Measurements from ENCODE around the gene TBC1D4.
"Not testable (repeated sequence)": the region's sequence is repeated elsewhere in the genome, so short reads cannot be mapped to it uniquely, and the experiment has no call there.

The TBC1D4 gene

GRCh38 chr13:75285310-75285709 is 196.7 kb downstream of the TBC1D4 start:
- DNase-seq (ENCODE audit: low read depth, low spot score) = no peak

DNA sequence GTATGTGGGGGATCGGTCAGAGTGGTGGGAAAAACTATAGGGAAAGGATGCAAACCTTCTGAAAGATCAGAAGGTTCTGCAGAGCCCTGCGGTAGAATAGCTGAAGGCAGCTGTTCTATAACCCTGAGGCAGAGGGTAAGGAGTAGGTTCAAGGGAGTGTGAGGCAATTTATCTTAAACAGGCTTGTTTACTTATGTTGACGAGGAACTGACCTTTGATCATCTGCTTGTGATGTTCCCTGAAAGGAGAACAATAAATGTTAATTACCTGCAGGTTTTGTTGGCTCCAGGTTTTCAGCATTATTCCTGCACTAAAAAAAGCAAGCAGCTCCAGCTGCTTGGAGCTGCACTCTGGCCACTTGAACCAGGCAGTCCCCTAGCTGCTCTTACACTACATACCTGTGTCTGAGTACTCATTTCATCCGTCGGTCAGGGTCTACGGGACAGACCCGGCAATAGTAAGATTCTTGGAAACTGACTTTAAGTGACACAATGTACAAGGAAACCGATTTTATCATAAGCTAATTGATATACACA is 202.1 kb downstream of the TBC1D4 start:
- DNase-seq (ENCODE audit: low read depth, low spot score) = no peak

DNA sequence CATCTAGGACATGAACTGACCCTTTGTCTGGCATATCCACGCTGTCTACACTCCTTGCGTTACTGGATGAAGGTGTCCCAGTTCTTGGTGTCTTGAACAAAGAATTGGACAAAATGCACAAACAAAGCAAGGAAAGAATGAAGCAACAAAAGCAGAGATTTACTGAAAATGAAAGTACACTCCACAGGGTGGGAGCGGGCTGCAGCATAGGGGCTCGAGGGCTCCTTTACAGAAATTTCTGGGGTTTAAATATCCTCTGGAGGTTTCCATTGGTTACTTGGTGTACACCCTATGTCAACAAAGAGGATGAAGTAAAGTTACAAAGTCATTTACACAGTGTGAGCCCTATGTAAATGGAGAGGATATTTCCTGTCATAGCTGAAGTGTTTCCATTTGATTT is 208.3 kb downstream of the TBC1D4 start:
- not testable (repeated sequence) for DNase-seq (ENCODE audit: low read depth, low spot score)

DNA sequence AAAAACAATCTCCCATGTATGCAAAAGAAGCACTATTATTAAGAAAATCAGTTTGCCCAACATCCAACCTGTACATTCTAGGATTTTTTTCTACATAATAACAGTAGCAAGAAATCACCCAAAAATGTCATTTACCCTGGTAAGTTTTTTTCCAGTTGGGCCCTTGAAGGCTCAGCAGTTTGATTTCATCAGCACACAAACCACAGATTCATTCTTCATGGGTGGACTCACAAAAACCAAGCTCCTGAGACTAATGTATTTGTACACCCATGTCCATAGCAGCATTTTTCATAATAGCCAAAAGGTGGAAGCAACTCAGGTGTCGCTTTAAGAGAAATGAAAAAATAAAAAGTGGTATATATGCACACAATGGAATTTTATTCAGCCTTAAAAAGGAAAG is 210.1 kb downstream of the TBC1D4 start:
- no peak for DNase-seq (ENCODE audit: low read depth, low spot score)

DNA sequence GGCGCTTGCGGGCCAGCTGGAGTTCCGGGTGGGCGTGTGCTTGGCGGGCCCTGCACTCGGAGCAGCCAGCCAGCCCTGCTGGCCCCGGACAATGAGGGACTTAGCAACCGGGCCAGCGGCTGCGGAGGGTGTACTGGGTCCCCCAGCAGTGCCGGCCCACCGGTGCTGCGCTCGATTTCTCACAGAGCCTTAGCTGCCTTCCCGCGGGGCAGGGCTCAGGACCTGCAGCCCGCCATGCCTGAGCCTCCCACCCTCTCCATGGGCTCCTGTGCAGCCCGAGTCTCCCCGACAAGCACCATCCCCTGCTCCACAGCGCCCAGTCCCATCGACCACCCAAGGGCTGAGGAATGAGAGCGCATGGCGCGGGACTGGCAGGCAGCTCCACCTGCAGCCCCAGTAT is 213.5 kb downstream of the TBC1D4 start:
- not testable (repeated sequence) for DNase-seq (ENCODE audit: low read depth, low spot score)

- DNase-seq (ENCODE audit: low read depth, low spot score) = no peak
Observed at GRCh38 chr13:75264611-75265010, 217.4 kb downstream of the TBC1D4 start.

- no peak for DNase-seq (ENCODE audit: low read depth, low spot score)
Observed at GRCh38 chr13:75263741-75264407, 218.1 kb downstream of the TBC1D4 start.

GRCh38 chr13:75258159-75258782 is 223.7 kb downstream of the TBC1D4 start:
- no peak for DNase-seq (ENCODE audit: low read depth, low spot score)

GRCh38 chr13:75256922-75257321 is 225.0 kb downstream of the TBC1D4 start:
- no peak for DNase-seq (ENCODE audit: low read depth, low spot score)

DNA sequence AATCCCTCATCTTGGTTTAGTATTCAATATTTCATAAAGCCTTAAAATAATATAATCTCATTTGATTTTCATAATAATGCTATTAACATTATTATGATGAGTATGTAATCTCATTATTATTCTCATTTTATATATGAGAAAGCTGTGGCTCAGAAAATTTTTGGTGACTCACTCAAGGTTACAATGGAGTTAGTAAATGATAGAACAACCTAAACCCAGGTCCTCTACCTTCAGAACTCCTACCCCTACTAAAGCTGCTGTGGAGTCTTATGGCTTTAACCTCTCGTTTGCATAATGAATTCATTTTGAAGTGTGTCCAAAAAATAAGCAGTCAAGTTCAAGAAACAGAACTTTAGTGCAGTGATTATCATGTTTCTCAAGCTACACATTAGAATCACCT is 226.3 kb downstream of the TBC1D4 start:
- DNase-seq (ENCODE audit: low read depth, low spot score) = no peak

- DNase-seq (ENCODE audit: low read depth, low spot score) = no peak
Observed at GRCh38 chr13:75255147-75255546, 226.8 kb downstream of the TBC1D4 start.

DNA sequence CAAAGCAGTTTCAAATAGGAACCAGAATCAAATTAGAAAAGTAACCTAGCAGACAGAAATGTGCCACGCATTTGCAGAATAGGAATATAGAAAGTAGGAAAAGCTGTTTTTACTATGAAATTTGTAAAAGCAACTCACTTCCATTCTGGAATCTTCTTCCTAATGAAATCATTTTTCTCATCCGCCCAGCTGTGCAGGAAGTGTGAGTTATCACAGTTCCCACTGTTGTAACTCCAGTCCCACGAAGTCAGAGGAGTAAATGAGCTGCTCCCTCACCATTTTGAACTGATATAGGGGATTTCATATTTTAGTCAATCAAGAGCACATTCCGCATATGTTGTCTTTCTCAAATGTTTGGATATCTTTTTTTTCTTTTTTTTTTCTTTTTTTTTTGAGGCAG is 230.8 kb downstream of the TBC1D4 start:
- no peak for DNase-seq (ENCODE audit: low read depth, low spot score)

DNA sequence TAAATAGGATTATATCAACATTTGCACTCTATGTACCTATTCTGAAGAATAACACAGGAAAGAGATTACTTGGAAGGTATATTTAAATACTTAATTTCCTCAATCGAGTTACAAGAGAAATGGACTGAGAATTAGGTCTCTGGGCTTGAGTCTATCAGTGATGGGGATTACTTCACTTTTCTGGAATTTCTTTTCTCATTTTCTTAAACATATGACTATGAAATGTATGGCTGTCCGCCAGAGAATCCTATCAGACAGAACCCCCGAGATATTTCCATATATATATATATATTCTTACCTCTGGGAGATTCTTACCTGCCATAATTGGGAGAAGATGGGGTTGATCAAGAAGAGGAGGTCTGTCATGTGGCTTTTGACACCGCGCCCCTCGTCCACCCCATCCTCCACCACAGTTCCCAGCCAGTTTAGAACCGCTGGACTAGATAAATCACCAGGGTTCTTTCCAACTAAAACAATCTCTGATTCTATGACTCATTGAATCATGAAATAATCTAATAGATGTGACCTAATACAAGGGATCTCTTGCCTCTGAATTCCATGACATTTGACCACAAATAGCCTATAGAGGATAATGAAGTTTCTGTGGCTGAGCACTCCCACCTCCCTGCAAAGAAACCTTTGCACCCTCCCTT is 231.3 kb downstream of the TBC1D4 start:
- DNase-seq (ENCODE audit: low read depth, low spot score) = no peak

GRCh38 chr13:75245578-75245977 is 236.4 kb downstream of the TBC1D4 start:
- DNase-seq (ENCODE audit: low read depth, low spot score) = not testable (repeated sequence)

DNA sequence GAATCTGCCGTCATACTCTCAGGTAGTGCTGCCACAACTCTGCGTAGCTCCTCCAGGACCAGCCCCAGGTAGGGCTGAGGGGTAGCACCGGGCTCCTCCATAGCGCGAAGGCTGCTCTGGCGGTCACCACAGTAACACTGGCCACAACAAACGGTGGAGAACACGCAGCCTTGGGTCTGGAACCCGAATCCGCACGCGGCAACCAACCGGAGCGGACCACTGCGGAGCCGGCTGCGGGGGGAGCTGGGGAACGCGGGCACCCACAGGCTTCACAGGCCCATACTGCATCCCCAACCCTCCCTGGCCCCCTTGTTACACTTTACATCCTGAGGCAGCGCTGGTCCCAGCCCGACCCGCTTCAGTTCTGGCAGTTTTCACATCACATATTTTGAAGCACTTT is 241.7 kb downstream of the TBC1D4 start:
- DNase-seq (ENCODE audit: low read depth, low spot score) = not testable (repeated sequence)

DNA sequence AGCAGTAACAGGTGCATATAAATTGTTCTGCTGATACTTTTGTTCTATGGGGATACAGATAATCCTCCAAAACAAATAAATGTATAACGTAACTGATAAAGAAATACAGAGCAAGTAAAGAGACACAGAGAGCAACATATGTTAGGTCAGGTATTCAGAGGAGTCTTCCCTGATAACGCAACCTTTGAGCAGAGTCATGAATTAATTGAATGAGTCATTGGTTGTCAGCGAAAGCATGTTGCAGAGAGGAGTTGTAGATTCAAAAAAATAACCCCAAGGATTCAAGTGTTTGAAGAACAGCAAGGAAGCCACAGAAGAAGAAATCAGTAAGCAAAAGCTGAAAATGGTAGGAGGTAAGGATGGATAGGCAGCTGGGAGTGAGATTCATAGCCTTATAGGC is 245.2 kb downstream of the TBC1D4 start:
- no peak for DNase-seq (ENCODE audit: low read depth, low spot score)
